Superior temporal gyrus (tissue), 1 donor: ENCODE measurements around the gene GLP2R.

Source experiments
- DNase-seq: peaks from one replicate; pipeline ENCODE4 v3.0.0-alpha.2; 2016; ENCODE audit errors: extremely low spot score

Gene GLP2R

GRCh38 chr17:9922012-9922848, 96.5 kb downstream of the GLP2R start:
- no peak for DNase-seq

- peak; percentile 95 for DNase-seq
These were observed 99.0 kb downstream of the GLP2R start for GRCh38 chr17:9924735-9925191.

- DNase-seq, result no peak
These were observed 99.7 kb downstream of the GLP2R start for GRCh38 chr17:9925457-9925856.

GRCh38 chr17:9926150-9926804, 100.6 kb downstream of the GLP2R start:
- no peak for DNase-seq

- DNase-seq, result no peak
These were observed 103.0 kb downstream of the GLP2R start for GRCh38 chr17:9928601-9929333.

- no peak for DNase-seq
These were observed 104.1 kb downstream of the GLP2R start for GRCh38 chr17:9929871-9930270.

- no peak for DNase-seq
These were observed 105.5 kb downstream of the GLP2R start for GRCh38 chr17:9931144-9931741.

GRCh38 chr17:9932491-9932890, 106.8 kb downstream of the GLP2R start:
- DNase-seq, result no peak

- DNase-seq, result no peak
These were observed 108.6 kb downstream of the GLP2R start for GRCh38 chr17:9934331-9934730.

- DNase-seq, result no peak
These were observed 109.7 kb downstream of the GLP2R start for GRCh38 chr17:9935408-9935807.

GRCh38 chr17:9936095-9936494, 110.4 kb downstream of the GLP2R start:
- no peak for DNase-seq

GRCh38 chr17:9937241-9937761, 111.6 kb downstream of the GLP2R start:
- DNase-seq, result peak; percentile 68

GRCh38 chr17:9937901-9938300, 112.2 kb downstream of the GLP2R start:
- no peak for DNase-seq

- DNase-seq, result no peak
These were observed 113.0 kb downstream of the GLP2R start for GRCh38 chr17:9938764-9939163.

GRCh38 chr17:9940841-9941240, 115.1 kb downstream of the GLP2R start:
- DNase-seq, result no peak

GRCh38 chr17:9941305-9941704, 115.6 kb downstream of the GLP2R start:
- DNase-seq, result no peak
